Measurements from ENCODE around the gene TRMT2A. TPM values are rescaled to one million over a fixed set of nuclear protein-coding genes. Genes with fewer than 3 reads are reported as not detected.

Gene TRMT2A
- total and polyA plus RNA-seq, 2 of the 8 experiments (the other 6 are each of a cell fraction or from before 2014, with no cell fraction given): 44.9 to 50.3 TPM

DNA sequence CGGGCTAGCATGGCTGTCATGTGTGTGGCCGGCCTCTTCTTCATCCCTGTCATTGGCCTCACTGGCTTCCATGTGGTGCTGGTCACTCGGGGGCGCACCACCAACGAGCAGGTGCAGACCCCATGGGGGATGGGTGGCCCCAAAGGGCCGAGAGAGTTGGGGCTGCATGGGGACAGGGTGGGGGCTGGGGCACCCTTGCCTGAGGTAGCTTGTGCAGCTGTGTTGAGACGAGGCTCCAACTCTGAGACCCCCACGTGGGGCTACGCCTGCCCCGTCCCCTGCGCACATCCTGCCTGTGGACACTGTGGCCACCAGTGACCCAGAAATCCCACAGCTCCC lies 23.1 kb upstream of the TRMT2A start:
- Histone ChIP-seq H3K9ac (replicated peaks in 1 of 4; ENCODE audit: extremely low read depth in 1 of 4, low read depth in 3 of 4, low read length in 3 of 4) (no peak overlapping the region), H4K5ac (ENCODE audit: insufficient read length, low read depth, low read length) (no peak overlapping the region), H2AK5ac (ENCODE audit: low read depth, low read length) (no peak overlapping the region), H2BK20ac (ENCODE audit: low read length) (no peak overlapping the region), H3K23ac (ENCODE audit: insufficient read length) (no peak overlapping the region), H2BK5ac (ENCODE audit: low read depth, low read length) (no peak overlapping the region), H3K27me3 (replicated peaks in 1 of 4; ENCODE audit: control insufficient read depth in 3 of 4, extremely low read depth in 1 of 4, insufficient read depth in 3 of 4, low read length in 3 of 4) (no peaks in the 10 kb centered on the region), H3K79me1 (ENCODE audit: low read depth, low read length) (peaks cover 20% of the 10 kb centered on the region), H3K4me1 (replicated peaks in 1 of 4; ENCODE audit: control insufficient read depth in 3 of 4, insufficient read depth in 4 of 4, low read length in 3 of 4) (no peaks in the 10 kb centered on the region), H3K18ac (ENCODE audit: extremely low read depth, low read length) (no peak overlapping the region), H3K36me3 (ENCODE audit: control insufficient read depth in 2 of 4, insufficient read depth in 4 of 4, low read length in 3 of 4) (peaks cover 0 to 6% (median 2%) of the 10 kb centered on the region in 4 experiments; a peak in 1 of 8 replicates), H3K9me3 (ENCODE audit: insufficient read depth in 2 of 2, low read depth in 1 of 2, low read length in 1 of 2) (no peaks in the 10 kb centered on the region), H3K23me2 (ENCODE audit: low read depth, low read length) (no peaks in the 10 kb centered on the region), H3K4me2 (ENCODE audit: insufficient read depth in 1 of 2, low read depth in 2 of 2, low read length in 2 of 2) (no peak overlapping the region), H2BK120ac (replicated peaks; ENCODE audit: low read depth, low read length) (no peak overlapping the region), H3K27ac (ENCODE audit: low read depth, low read length) (no peak overlapping the region), H3K4me3 (ENCODE audit: extremely low read depth in 1 of 4, insufficient read depth in 2 of 4, low read depth in 3 of 4, low read length in 4 of 4) (no peak overlapping the region), H3K79me2 (ENCODE audit: control insufficient read depth in 1 of 2, insufficient read depth in 2 of 2, low read length in 2 of 2) (peaks cover 0 to 12% of the 10 kb centered on the region in 2 experiments; a peak in 3 of 4 replicates), H2BK12ac (ENCODE audit: low read depth, low read length) (no peak overlapping the region), H4K8ac (ENCODE audit: extremely low read depth, insufficient read depth, low read length) (no peak overlapping the region), H4K20me1 (replicated peaks in 1 of 2; ENCODE audit: control insufficient read depth in 1 of 2, insufficient read depth in 2 of 2, low read length in 2 of 2) (peaks cover 11 to 31% of the 10 kb centered on the region in 2 experiments), H2AFZ (ENCODE audit: low read length) (no peak overlapping the region), H3K56ac (replicated peaks; ENCODE audit: insufficient read length, low read depth, low read length) (no peak overlapping the region), H3K14ac (ENCODE audit: insufficient read length) (no peak overlapping the region), H2BK15ac (ENCODE audit: low read length) (no peak overlapping the region), H4K91ac (replicated peaks; ENCODE audit: insufficient read length, low read length) (no peak overlapping the region), H3K4ac (replicated peaks; ENCODE audit: insufficient read length, low read depth, low read length) (no peak overlapping the region)
- DNase-seq (ENCODE audit: low read depth in 1 of 2, low spot score in 2 of 2) (no peak), FAIRE-seq (no peak)
- 93% methylated on average over 11 of the region's 11 CpGs; no CpG with 5 or more reads in 1 of the 2 experiments for WGBS, 2 experiments (ENCODE audit: extremely low coverage in 1 of 2, insufficient coverage in 1 of 2, insufficient read length in 1 of 2, insufficient replicate concordance in 2 of 2, low coverage in 1 of 2, low lambda C conversion rate in 2 of 2, missing lambda C conversion rate in 1 of 2)
- CTCF ChIA-PET (ENCODE audit: partially characterized antibody): no interaction called here
- POLR2A ChIA-PET (ENCODE audit: partially characterized antibody): interaction anchor here (1.2 to 10.1 kb wide), 2 partner anchors 13 to 22 kb away, joined by 5 to 104 read pairs; no protein-coding TSS in a partner anchor
- TF ChIP-seq RAD21 (IDR thresholded peaks at IDR 0.05 in 1 of 2, conservative IDR thresholded peaks at IDR 0.05 in 1 of 2; ENCODE audit: low read depth in 2 of 2, low read length in 2 of 2) (no peak), SRF (IDR thresholded peaks at IDR 0.05; ENCODE audit: low read depth, low read length) (no peak), FOSL1 (IDR thresholded peaks at IDR 0.05; ENCODE audit: insufficient read depth, low read depth, low read length) (no peak), SP1 (IDR thresholded peaks at IDR 0.05; ENCODE audit: low read depth, low read length) (no peak), POLR2A (IDR thresholded peaks at IDR 0.05; ENCODE audit: control extremely low read depth in 1 of 2, low read depth in 2 of 2, low read length in 2 of 2) (no peak), CTCF (IDR thresholded peaks at IDR 0.05; ENCODE audit: control extremely low read depth in 1 of 3, insufficient read depth in 1 of 3, low read depth in 1 of 3, low read length in 3 of 3) (no peak), RFX5 (IDR thresholded peaks at IDR 0.05; ENCODE audit: borderline replicate concordance, low read depth, low read length) (no peak), YY1 (IDR thresholded peaks at IDR 0.05; ENCODE audit: low read depth, low read length) (no peak), SP2 (IDR thresholded peaks at IDR 0.05; ENCODE audit: low read length) (no peak), ASH2L (IDR thresholded peaks at IDR 0.05; ENCODE audit: low read length) (no peak), NANOG (IDR thresholded peaks at IDR 0.05; ENCODE audit: insufficient read depth, low read depth, low read length, poor library complexity, severe bottlenecking) (no peak), RBBP5 (IDR thresholded peaks at IDR 0.05; ENCODE audit: borderline replicate concordance, low read depth, low read length) (no peak), SIX5 (IDR thresholded peaks at IDR 0.05; ENCODE audit: low read depth, low read length) (no peak)
